H1 (cell line): ENCODE data around the gene TTC23. TPM values are rescaled to one million over a fixed set of nuclear protein-coding genes. Genes with fewer than 3 reads are reported as not detected.

Experiments used
- CTCF ChIA-PET: fragments of 300-600 bp; sonication (Branson Sonifier 250); formaldehyde crosslinking; loops from one replicate; lab custom pipeline; 2021; ENCODE audit not compliant: partially characterized antibody; lab: Charles Lee
- POLR2A ChIA-PET: fragments of 300-600 bp; sonication (Branson Sonifier 250); formaldehyde crosslinking; loops from one replicate; lab custom pipeline; 2021; ENCODE audit warnings: inconsistent platforms; ENCODE audit not compliant: partially characterized antibody; lab: Charles Lee
- DNase-seq, 2 experiments: peaks; one replicate each; pipeline versions ENCODE4 v3.0.0 to v3.0.0-alpha.2; 2010 to 2022; ENCODE audit warnings: low spot score in 2 of 2, low read depth in 1 of 2, mixed read lengths in 1 of 2
- FAIRE-seq: peaks from 2 replicates; lab custom pipeline; 2011; peaks lifted over from hg19 to GRCh38; lab: Jason Lieb, UNC
- H2AFZ ChIP-seq: 2 replicates; pipeline ENCODE4 v1.8.1; 2012; ENCODE audit warnings: low read length, inconsistent platforms
- H2AK5ac ChIP-seq: 2 replicates; pipeline ENCODE4 v1.6.1; 2013; ENCODE audit warnings: low read depth, low read length
- H2BK120ac ChIP-seq: replicated peaks from 2 replicates; pipeline ENCODE3; 2013; ENCODE audit warnings: low read depth, low read length, inconsistent platforms
- H2BK12ac ChIP-seq: 2 replicates; pipeline ENCODE4 v1.6.1; 2013; ENCODE audit warnings: low read depth, low read length
- H2BK15ac ChIP-seq: 2 replicates; pipeline ENCODE4 v1.6.1; 2013; ENCODE audit warnings: low read length
- H2BK20ac ChIP-seq: 2 replicates; pipeline ENCODE4 v1.6.1; 2013; ENCODE audit warnings: low read length
- H2BK5ac ChIP-seq: 2 replicates; pipeline ENCODE4 v1.6.1; 2013; ENCODE audit warnings: low read depth, low read length
- H3K14ac ChIP-seq: 2 replicates; pipeline ENCODE4 v1.6.1; 2013; ENCODE audit warnings: inconsistent platforms; ENCODE audit not compliant: insufficient read length
- H3K18ac ChIP-seq: 2 replicates; pipeline ENCODE4 v1.6.1; 2013; ENCODE audit warnings: low read length; ENCODE audit errors: extremely low read depth
- H3K23ac ChIP-seq: 2 replicates; pipeline ENCODE4 v1.6.1; 2013; ENCODE audit warnings: inconsistent platforms; ENCODE audit not compliant: insufficient read length
- H3K23me2 ChIP-seq: 2 replicates; pipeline ENCODE4 v1.6.1; 2013; ENCODE audit warnings: low read depth, low read length
- H3K27ac ChIP-seq: 2 replicates; pipeline ENCODE4 v1.6.1; 2011; ENCODE audit warnings: low read depth, low read length, inconsistent platforms
- H3K27me3 ChIP-seq, 4 experiments: replicated peaks in 1 of 4; 1 replicate in 1 of 4; 2 replicates in 3 of 4; pipeline versions ENCODE4 v1.6.1 to v1.8.1; 2011 to 2013; ENCODE audit warnings: low read length in 3 of 4, mild to moderate bottlenecking in 3 of 4, inconsistent platforms in 2 of 4, mixed read lengths in 2 of 4, moderate library complexity in 1 of 4; ENCODE audit not compliant: control insufficient read depth in 3 of 4, insufficient read depth in 3 of 4; ENCODE audit errors: extremely low read depth in 1 of 4
- H3K36me3 ChIP-seq, 4 experiments: 2 replicates each; pipeline versions ENCODE4 v1.6.1 to v1.8.1; 2011 to 2013; ENCODE audit warnings: mild to moderate bottlenecking in 4 of 4, low read length in 3 of 4, moderate library complexity in 2 of 4, control low read depth in 1 of 4, inconsistent platforms in 1 of 4; ENCODE audit not compliant: insufficient read depth in 4 of 4, control insufficient read depth in 2 of 4
- H3K4ac ChIP-seq: replicated peaks from 2 replicates; pipeline ENCODE3; 2013; ENCODE audit warnings: low read length, low read depth, mixed read lengths, inconsistent platforms; ENCODE audit not compliant: insufficient read length
- H3K4me1 ChIP-seq, 4 experiments: replicated peaks in 1 of 4; 1 replicate in 1 of 4; 2 replicates in 3 of 4; pipeline versions ENCODE4 v1.6.1 to v1.8.1; 2011 to 2013; ENCODE audit warnings: low read length in 3 of 4, inconsistent platforms in 2 of 4, mixed read lengths in 1 of 4; ENCODE audit not compliant: insufficient read depth in 4 of 4, control insufficient read depth in 3 of 4
- H3K4me2 ChIP-seq, 2 experiments: 2 replicates each; pipeline versions ENCODE4 v1.6.1 to v1.8.1; 2011 to 2013; ENCODE audit warnings: low read depth in 2 of 2, low read length in 2 of 2, control low read depth in 1 of 2, inconsistent platforms in 1 of 2, mild to moderate bottlenecking in 1 of 2; ENCODE audit not compliant: insufficient read depth in 1 of 2
- H3K4me3 ChIP-seq, 4 experiments: fragments of 200-600, 300-600 bp in 1 of 4; sonication (generic), shearing (Covaris generic), sonication (Bioruptor Twin) in 1 of 4; 2 replicates each; pipeline versions ENCODE4 v1.5.1 to v1.8.1; 2011 to 2016; ENCODE audit warnings: low read length in 4 of 4, low read depth in 3 of 4, control low read depth in 2 of 4, inconsistent platforms in 2 of 4, mild to moderate bottlenecking in 2 of 4, mixed read lengths in 1 of 4, moderate library complexity in 1 of 4; ENCODE audit not compliant: insufficient read depth in 2 of 4; ENCODE audit errors: extremely low read depth in 1 of 4
- H3K56ac ChIP-seq: replicated peaks from 2 replicates; pipeline ENCODE3; 2013; ENCODE audit warnings: low read depth, mild to moderate bottlenecking, mixed read lengths, low read length, inconsistent platforms; ENCODE audit not compliant: insufficient read length
- H3K79me1 ChIP-seq: 2 replicates; pipeline ENCODE4 v1.6.1; 2013; ENCODE audit warnings: low read depth, low read length, control low read depth
- H3K79me2 ChIP-seq, 2 experiments: 2 replicates each; pipeline versions ENCODE4 v1.6.1 to v1.8.1; 2012 to 2013; ENCODE audit warnings: low read length in 2 of 2, mild to moderate bottlenecking in 2 of 2, inconsistent platforms in 1 of 2; ENCODE audit not compliant: insufficient read depth in 2 of 2, control insufficient read depth in 1 of 2
- H3K9ac ChIP-seq, 4 experiments: replicated peaks in 1 of 4; 1 replicate in 1 of 4; 2 replicates in 3 of 4; pipeline versions ENCODE4 v1.6.1 to v1.8.1; 2011 to 2013; ENCODE audit warnings: low read depth in 3 of 4, low read length in 3 of 4, control low read depth in 2 of 4, mild to moderate bottlenecking in 2 of 4, moderate library complexity in 2 of 4, inconsistent platforms in 1 of 4; ENCODE audit errors: extremely low read depth in 1 of 4
- H3K9me3 ChIP-seq, 2 experiments: 2 replicates each; pipeline versions ENCODE4 v1.6.1 to v1.8.1; 2012 to 2013; ENCODE audit warnings: mild to moderate bottlenecking in 2 of 2, moderate library complexity in 2 of 2, control low read depth in 1 of 2, inconsistent platforms in 1 of 2, low read depth in 1 of 2, low read length in 1 of 2, mixed read lengths in 1 of 2; ENCODE audit not compliant: insufficient read depth in 2 of 2
- H4K20me1 ChIP-seq, 2 experiments: replicated peaks in 1 of 2; 2 replicates each; pipeline versions ENCODE3 to v1.8.1; 2011 to 2013; ENCODE audit warnings: inconsistent platforms in 2 of 2, low read length in 2 of 2, mild to moderate bottlenecking in 1 of 2; ENCODE audit not compliant: insufficient read depth in 2 of 2, control insufficient read depth in 1 of 2
- H4K5ac ChIP-seq: 2 replicates; pipeline ENCODE4 v1.6.1; 2013; ENCODE audit warnings: low read length, low read depth, mixed read lengths, inconsistent platforms; ENCODE audit not compliant: insufficient read length
- H4K8ac ChIP-seq: 2 replicates; pipeline ENCODE4 v1.8.0; 2013; ENCODE audit warnings: mild to moderate bottlenecking, moderate library complexity, low read length, inconsistent platforms; ENCODE audit not compliant: insufficient read depth; ENCODE audit errors: extremely low read depth
- H4K91ac ChIP-seq: replicated peaks from 2 replicates; pipeline ENCODE3; 2013; ENCODE audit warnings: low read length, mixed read lengths, inconsistent platforms; ENCODE audit not compliant: insufficient read length
- BRCA1 ChIP-seq: IDR thresholded peaks from 2 replicates; pipeline ENCODE4 v1.6.1; 2012; ENCODE audit warnings: low read depth, low read length, improper control_type of control experiment
- KDM4A ChIP-seq: IDR thresholded peaks from one replicate; pipeline ENCODE4 v1.7.1; 2012; ENCODE audit warnings: low read depth, mild to moderate bottlenecking, moderate library complexity, low read length, inconsistent platforms; ENCODE audit not compliant: severe bottlenecking
- PHF8 ChIP-seq: fragments of 200-600 bp; sonication (generic); conservative IDR thresholded peaks from 2 replicates; pipeline ENCODE4 v1.7.1; 2012; ENCODE audit warnings: low read depth, mild to moderate bottlenecking, inconsistent platforms, low read length, moderate library complexity
- RFX5 ChIP-seq: IDR thresholded peaks from 2 replicates; pipeline ENCODE4 v1.6.1; 2011; ENCODE audit warnings: low read depth, low read length, improper control_type of control experiment, borderline replicate concordance
- SP2 ChIP-seq: IDR thresholded peaks from 2 replicates; pipeline ENCODE4 v1.6.1; 2012; ENCODE audit warnings: mild to moderate bottlenecking, low read length, inconsistent platforms
- ZNF274 ChIP-seq: IDR thresholded peaks from 2 replicates; pipeline ENCODE4 v1.7.0; 2012; ENCODE audit warnings: low read length, borderline replicate concordance; ENCODE audit errors: extremely low read depth
- WGBS, 2 experiments: shearing (Covaris generic) in 1 of 2; methylation state at CpG; one replicate each; pipeline versions ENCODE4 v1.1.6 to v1.1.7; 2013 to 2015; ENCODE audit warnings: low lambda C conversion rate in 2 of 2, mixed read lengths in 2 of 2, inconsistent platforms in 1 of 2, low coverage in 1 of 2, missing lambda C conversion rate in 1 of 2; ENCODE audit not compliant: insufficient replicate concordance in 2 of 2, insufficient coverage in 1 of 2, insufficient read length in 1 of 2; ENCODE audit errors: extremely low coverage in 1 of 2, missing lambda C conversion rate in 1 of 2; 5-methylcytosine and 5-hydroxymethylcytosine counted together
- polyA plus RNA-seq, 7 experiments: library from polyadenylated mRNA; depleted of rRNA in 3 of 7; stranded (reverse) in 5 of 7; unstranded in 2 of 7; fragments of >200 nt in 5 of 7; fragments of 200-250 nt in 2 of 7; gene quantifications; 1 replicate in 5 of 7; 2 replicates in 1 of 7; 4 replicates in 1 of 7; pipeline versions ENCODE4 v1.2.1 to v1.2.3, GENCODE V29; 2011 to 2013; ENCODE audit warnings: missing spikeins in 2 of 7, mixed read lengths in 2 of 7
- total RNA-seq: library from RNA; stranded (reverse); fragmentation: NEBNext Ultra II Directional; extraction: Animal tissue kit (Norgen Biotek cat#: 25700); gene quantifications from 2 replicates; pipeline ENCODE4 v1.2.1, GENCODE V29; 2021
- TF ChIP-seq, protein P1 (sequence below): IDR thresholded peaks from 2 replicates; pipeline ENCODE4 v1.6.1; 2012; ENCODE audit warnings: inconsistent platforms
- TF ChIP-seq, protein P2 (sequence below), 3 experiments: IDR thresholded peaks; 1 replicate in 2 of 3; 2 replicates in 1 of 3; pipeline versions ENCODE4 v1.5.1 to v1.6.1; 2011; ENCODE audit warnings: low read length in 3 of 3, mild to moderate bottlenecking in 3 of 3, inconsistent platforms in 2 of 3, low read depth in 1 of 3, moderate library complexity in 1 of 3; ENCODE audit not compliant: insufficient read depth in 1 of 3; ENCODE audit errors: control extremely low read depth in 1 of 3
- TF ChIP-seq, protein P3 (sequence below): IDR thresholded peaks from 2 replicates; pipeline ENCODE4 v1.6.1; 2012; ENCODE audit warnings: low read length, inconsistent platforms

The TTC23 gene
- total and polyA plus RNA-seq, 2 of the 8 experiments (the other 6 are each of a cell fraction or from before 2014, with no cell fraction given): 4.8 to 23.0 TPM

DNA sequence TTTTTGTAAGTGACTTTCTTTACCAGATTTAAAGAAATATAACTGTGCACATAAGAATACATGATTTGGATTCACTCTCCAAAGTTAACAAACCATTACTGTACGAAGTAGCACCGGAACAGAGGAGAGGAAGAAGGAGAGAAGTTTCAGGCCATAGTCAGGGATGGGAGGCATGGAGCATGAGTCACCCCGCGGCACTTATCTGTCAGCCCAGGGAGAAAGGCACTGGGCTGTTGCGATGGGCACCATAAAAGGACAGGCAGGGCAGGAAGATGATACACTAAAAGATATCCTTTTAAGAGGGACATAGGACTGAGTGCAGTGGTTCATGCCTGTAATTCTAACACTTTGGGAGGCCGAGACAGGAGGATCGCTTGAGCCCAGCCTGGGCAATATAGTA is 37.0 kb downstream of the TTC23 start:
- Histone ChIP-seq H3K79me1 (no peaks in the 10 kb centered on the region), H3K27ac (no peak overlapping the region), H3K4me2 (no peak overlapping the region), H2BK5ac (no peak overlapping the region), H4K20me1 (peaks cover 0 to 2% of the 10 kb centered on the region in 2 experiments), H4K91ac (no peak overlapping the region), H3K23ac (no peak overlapping the region), H4K5ac (no peak overlapping the region), H2BK12ac (no peak overlapping the region), H3K56ac (no peak overlapping the region), H3K4me1 (no peaks in the 10 kb centered on the region), H2BK15ac (no peak overlapping the region), H4K8ac (no peak overlapping the region), H3K4ac (no peak overlapping the region), H3K79me2 (no peaks in the 10 kb centered on the region), H3K9me3 (no peaks in the 10 kb centered on the region), H2AFZ (no peak overlapping the region), H3K9ac (no peak overlapping the region), H2AK5ac (no peak overlapping the region), H3K18ac (no peak overlapping the region), H3K27me3 (no peaks in the 10 kb centered on the region), H2BK120ac (no peak overlapping the region), H2BK20ac (no peak overlapping the region), H3K4me3 (no peak overlapping the region), H3K36me3 (no peaks in the 10 kb centered on the region; a peak in 2 of 8 replicates), H3K23me2 (no peaks in the 10 kb centered on the region), H3K14ac (no peak overlapping the region)
- DNase-seq (no peak), FAIRE-seq (no peak)
- POLR2A ChIA-PET: no interaction called here
- CTCF ChIA-PET: interaction anchor here (0.6 to 10.4 kb wide), 13 partner anchors 10 to 770 kb away, joined by 3 to 114 read pairs (median 6); partner anchors contain the start of gene SYNM
- TF ChIP-seq, protein P1, sequence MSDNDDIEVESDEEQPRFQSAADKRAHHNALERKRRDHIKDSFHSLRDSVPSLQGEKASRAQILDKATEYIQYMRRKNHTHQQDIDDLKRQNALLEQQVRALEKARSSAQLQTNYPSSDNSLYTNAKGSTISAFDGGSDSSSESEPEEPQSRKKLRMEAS: no peak
- TF ChIP-seq KDM4A (no peak), BRCA1 (no peak), ZNF274 (no peak), RFX5 (no peak), SP2 (no peak), PHF8 (no peak)
- TF ChIP-seq, protein P2, sequence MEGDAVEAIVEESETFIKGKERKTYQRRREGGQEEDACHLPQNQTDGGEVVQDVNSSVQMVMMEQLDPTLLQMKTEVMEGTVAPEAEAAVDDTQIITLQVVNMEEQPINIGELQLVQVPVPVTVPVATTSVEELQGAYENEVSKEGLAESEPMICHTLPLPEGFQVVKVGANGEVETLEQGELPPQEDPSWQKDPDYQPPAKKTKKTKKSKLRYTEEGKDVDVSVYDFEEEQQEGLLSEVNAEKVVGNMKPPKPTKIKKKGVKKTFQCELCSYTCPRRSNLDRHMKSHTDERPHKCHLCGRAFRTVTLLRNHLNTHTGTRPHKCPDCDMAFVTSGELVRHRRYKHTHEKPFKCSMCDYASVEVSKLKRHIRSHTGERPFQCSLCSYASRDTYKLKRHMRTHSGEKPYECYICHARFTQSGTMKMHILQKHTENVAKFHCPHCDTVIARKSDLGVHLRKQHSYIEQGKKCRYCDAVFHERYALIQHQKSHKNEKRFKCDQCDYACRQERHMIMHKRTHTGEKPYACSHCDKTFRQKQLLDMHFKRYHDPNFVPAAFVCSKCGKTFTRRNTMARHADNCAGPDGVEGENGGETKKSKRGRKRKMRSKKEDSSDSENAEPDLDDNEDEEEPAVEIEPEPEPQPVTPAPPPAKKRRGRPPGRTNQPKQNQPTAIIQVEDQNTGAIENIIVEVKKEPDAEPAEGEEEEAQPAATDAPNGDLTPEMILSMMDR (IDR thresholded peaks at IDR 0.05; ENCODE audit: control extremely low read depth in 1 of 3, insufficient read depth in 1 of 3, low read depth in 1 of 3, low read length in 3 of 3): no peak
- TF ChIP-seq, protein P3, sequence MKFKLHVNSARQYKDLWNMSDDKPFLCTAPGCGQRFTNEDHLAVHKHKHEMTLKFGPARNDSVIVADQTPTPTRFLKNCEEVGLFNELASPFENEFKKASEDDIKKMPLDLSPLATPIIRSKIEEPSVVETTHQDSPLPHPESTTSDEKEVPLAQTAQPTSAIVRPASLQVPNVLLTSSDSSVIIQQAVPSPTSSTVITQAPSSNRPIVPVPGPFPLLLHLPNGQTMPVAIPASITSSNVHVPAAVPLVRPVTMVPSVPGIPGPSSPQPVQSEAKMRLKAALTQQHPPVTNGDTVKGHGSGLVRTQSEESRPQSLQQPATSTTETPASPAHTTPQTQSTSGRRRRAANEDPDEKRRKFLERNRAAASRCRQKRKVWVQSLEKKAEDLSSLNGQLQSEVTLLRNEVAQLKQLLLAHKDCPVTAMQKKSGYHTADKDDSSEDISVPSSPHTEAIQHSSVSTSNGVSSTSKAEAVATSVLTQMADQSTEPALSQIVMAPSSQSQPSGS: no peak
- 91% methylated on average over 7 of the region's 7 CpGs; no CpG with 5 or more reads in 1 of the 2 experiments for WGBS, 2 experiments
